ENCODE measurements around the gene CACNA1E. TPM values are rescaled to one million over a fixed set of nuclear protein-coding genes. Genes with fewer than 3 reads are reported as not detected.

Gene CACNA1E
- total RNA-seq, 1 donor from 2014 or later, result not detected

GRCh38 chr1:181490276-181490675, 7.0 kb downstream of the CACNA1E start:
- no peaks in the 10 kb centered on the region for H3K4me1 Mint-ChIP-seq (ENCODE audit: low read depth)
- no peak for TF ChIP-seq CTCF (IDR thresholded peaks at IDR 0.05)
- H3K36me3 Mint-ChIP-seq (ENCODE audit: low read depth), result no peaks in the 10 kb centered on the region
- no peak overlapping the region for H3K4me3 Mint-ChIP-seq (ENCODE audit: unreplicated experiment)
- H3K27ac Mint-ChIP-seq (ENCODE audit: unreplicated experiment), result no peak overlapping the region
- no peak for DNase-seq (ENCODE audit: low spot score)
- H3K27me3 Mint-ChIP-seq (ENCODE audit: low read depth), result peaks cover 41% of the 10 kb centered on the region
- H3K9me3 Mint-ChIP-seq (ENCODE audit: low read depth), result no peaks in the 10 kb centered on the region

- Mint-ChIP-seq H3K4me3 (ENCODE audit: unreplicated experiment) (no peak overlapping the region), H3K4me1 (ENCODE audit: low read depth) (no peaks in the 10 kb centered on the region), H3K36me3 (ENCODE audit: low read depth) (no peaks in the 10 kb centered on the region), H3K27me3 (ENCODE audit: low read depth) (peaks cover 33% of the 10 kb centered on the region), H3K9me3 (ENCODE audit: low read depth) (no peaks in the 10 kb centered on the region), H3K27ac (ENCODE audit: unreplicated experiment) (no peak overlapping the region)
- no peak for DNase-seq (ENCODE audit: low spot score)
- TF ChIP-seq CTCF (IDR thresholded peaks at IDR 0.05), result no peak
Measured at GRCh38 chr1:181490740-181491712, 7.7 kb downstream of the CACNA1E start.

GRCh38 chr1:181493166-181493565, 9.8 kb downstream of the CACNA1E start:
- H3K27me3 Mint-ChIP-seq (ENCODE audit: low read depth), result peaks cover 18% of the 10 kb centered on the region
- no peak for DNase-seq (ENCODE audit: low spot score)
- TF ChIP-seq CTCF (IDR thresholded peaks at IDR 0.05), result no peak
- no peaks in the 10 kb centered on the region for H3K4me1 Mint-ChIP-seq (ENCODE audit: low read depth)
- H3K9me3 Mint-ChIP-seq (ENCODE audit: low read depth), result no peaks in the 10 kb centered on the region
- no peak overlapping the region for H3K4me3 Mint-ChIP-seq (ENCODE audit: unreplicated experiment)
- H3K27ac Mint-ChIP-seq (ENCODE audit: unreplicated experiment), result no peak overlapping the region
- no peaks in the 10 kb centered on the region for H3K36me3 Mint-ChIP-seq (ENCODE audit: low read depth)

GRCh38 chr1:181493885-181494284, 10.6 kb downstream of the CACNA1E start:
- Mint-ChIP-seq H3K4me1 (ENCODE audit: low read depth) (no peaks in the 10 kb centered on the region), H3K9me3 (ENCODE audit: low read depth) (no peaks in the 10 kb centered on the region), H3K27me3 (ENCODE audit: low read depth) (peaks cover 12% of the 10 kb centered on the region), H3K27ac (ENCODE audit: unreplicated experiment) (no peak overlapping the region), H3K4me3 (ENCODE audit: unreplicated experiment) (no peak overlapping the region), H3K36me3 (ENCODE audit: low read depth) (no peaks in the 10 kb centered on the region)
- no peak for DNase-seq (ENCODE audit: low spot score)
- TF ChIP-seq CTCF (IDR thresholded peaks at IDR 0.05), result no peak

GRCh38 chr1:181496759-181497158, 13.4 kb downstream of the CACNA1E start:
- no peak overlapping the region for H3K4me3 Mint-ChIP-seq (ENCODE audit: unreplicated experiment)
- no peaks in the 10 kb centered on the region for H3K36me3 Mint-ChIP-seq (ENCODE audit: low read depth)
- H3K27me3 Mint-ChIP-seq (ENCODE audit: low read depth), result peaks cover 10% of the 10 kb centered on the region
- no peaks in the 10 kb centered on the region for H3K4me1 Mint-ChIP-seq (ENCODE audit: low read depth)
- no peak for TF ChIP-seq CTCF (IDR thresholded peaks at IDR 0.05)
- no peak overlapping the region for H3K27ac Mint-ChIP-seq (ENCODE audit: unreplicated experiment)
- no peak for DNase-seq (ENCODE audit: low spot score)
- no peaks in the 10 kb centered on the region for H3K9me3 Mint-ChIP-seq (ENCODE audit: low read depth)
